K562 (cell line): ENCODE measurements around the gene SCG3. TPM values are rescaled to one million over a fixed set of nuclear protein-coding genes. Genes with fewer than 3 reads are reported as not detected.

ENCODE experiments used
- ARID3B ChIP-seq: fragments of 250-450 bp; sonication (Bioruptor Pico); IDR thresholded peaks from 2 replicates; pipeline ENCODE4 v1.4.0; 2020; ENCODE audit warnings: borderline replicate concordance
- CBFA2T2 ChIP-seq: fragments of 450-650 bp; conservative IDR thresholded peaks from 2 replicates; pipeline ENCODE4 v1.6.1; 2017; ENCODE audit warnings: mild to moderate bottlenecking
- CTCF ChIP-seq, 3 experiments: IDR thresholded peaks in 2 of 3; conservative IDR thresholded peaks in 1 of 3; 2 replicates each; pipeline ENCODE4 v1.5.1; 2011 to 2012; ENCODE audit warnings: low read length in 3 of 3, mild to moderate bottlenecking in 3 of 3, control low read depth in 2 of 3, improper control_type of control experiment in 1 of 3, inconsistent platforms in 1 of 3, low read depth in 1 of 3, mixed read lengths in 1 of 3, moderate library complexity in 1 of 3; ENCODE audit not compliant: insufficient read depth in 2 of 3
- DDX20 ChIP-seq: fragments of 450-650 bp; IDR thresholded peaks from 2 replicates; pipeline ENCODE4 v1.6.1; 2016; ENCODE audit warnings: missing genetic modification characterization, low read depth, mild to moderate bottlenecking, missing compliant biosample characterization, moderate library complexity
- DNMT1 ChIP-seq: fragments of 450-650 bp; IDR thresholded peaks from 2 replicates; pipeline ENCODE4 v1.6.1; 2016; ENCODE audit warnings: antibody characterized with exemption, mild to moderate bottlenecking
- FOS ChIP-seq: IDR thresholded peaks from 3 replicates; pipeline ENCODE4 v1.6.1; 2011; ENCODE audit not compliant: insufficient read length; ENCODE audit errors: extremely low read depth
- FOXK2 ChIP-seq, 2 experiments: fragments of 450-650 bp; IDR thresholded peaks in 1 of 2; conservative IDR thresholded peaks in 1 of 2; 2 replicates each; pipeline ENCODE4 v1.6.1; 2016; ENCODE audit warnings: low read depth in 2 of 2, mild to moderate bottlenecking in 1 of 2
- HNRNPL ChIP-seq: fragments of 200-400 bp; formaldehyde crosslinking; IDR thresholded peaks from 2 replicates; pipeline ENCODE4 v1.6.1; 2017; ENCODE audit warnings: low read depth, mild to moderate bottlenecking, low read length
- KDM4B ChIP-seq, 2 experiments: fragments of 450-650 bp in 1 of 2; sonication (generic) in 1 of 2; IDR thresholded peaks; 2 replicates each; pipeline ENCODE4 v1.6.1; 2016 to 2017; ENCODE audit warnings: borderline replicate concordance in 2 of 2, antibody characterized with exemption in 1 of 2, low read depth in 1 of 2, mild to moderate bottlenecking in 1 of 2
- KDM5B ChIP-seq: fragments of 200-600 bp; sonication (generic); IDR thresholded peaks from 2 replicates; pipeline ENCODE4 v1.6.1; 2012; ENCODE audit warnings: low read depth, mild to moderate bottlenecking, moderate library complexity, low read length, control low read depth, inconsistent platforms; ENCODE audit not compliant: insufficient replicate concordance
- MAX ChIP-seq: sonication (generic); formaldehyde crosslinking; IDR thresholded peaks from 2 replicates; pipeline ENCODE4 v1.9.0; 2022; ENCODE audit warnings: mild to moderate bottlenecking, missing genetic modification reagents
- MCM2 ChIP-seq: fragments of 450-650 bp; IDR thresholded peaks from 2 replicates; pipeline ENCODE4 v1.6.1; 2017; ENCODE audit warnings: low read depth, mild to moderate bottlenecking
- NCOR1 ChIP-seq: fragments of 450-650 bp; IDR thresholded peaks from 2 replicates; pipeline ENCODE4 v1.6.1; 2016; ENCODE audit warnings: mild to moderate bottlenecking, moderate library complexity
- NELFE ChIP-seq: IDR thresholded peaks from 2 replicates; pipeline ENCODE4 v1.6.1; 2011; ENCODE audit warnings: mild to moderate bottlenecking; ENCODE audit not compliant: insufficient read depth, insufficient read length
- POLR2AphosphoS5 ChIP-seq: IDR thresholded peaks from 2 replicates; pipeline ENCODE4 v1.6.1; 2011; ENCODE audit warnings: mild to moderate bottlenecking, low read depth, low read length, moderate library complexity; ENCODE audit not compliant: control insufficient read depth, insufficient read depth
- TCF15 ChIP-seq: fragments of 250-450 bp; sonication (Bioruptor Pico); IDR thresholded peaks from 2 replicates; pipeline ENCODE4 v1.8.0; 2022; ENCODE audit warnings: moderate library complexity, mild to moderate bottlenecking, inconsistent platforms
- TCF3 ChIP-seq: sonication (generic); formaldehyde crosslinking; IDR thresholded peaks from 2 replicates; pipeline ENCODE4 v1.4.0; 2020; ENCODE audit warnings: mild to moderate bottlenecking, missing genetic modification reagents
- UBTF ChIP-seq, 2 experiments: IDR thresholded peaks; 2 replicates each; pipeline ENCODE4 v1.6.1; 2012; ENCODE audit warnings: improper control_type of control experiment in 2 of 2, low read depth in 2 of 2, low read length in 2 of 2, borderline replicate concordance in 1 of 2
- ZFX ChIP-seq: sonication (generic); formaldehyde crosslinking; IDR thresholded peaks from 2 replicates; pipeline ENCODE4 v1.8.0; 2022; ENCODE audit warnings: mild to moderate bottlenecking, missing genetic modification reagents, moderate library complexity
- ZNF311 ChIP-seq: fragments of 250-450 bp; sonication (Bioruptor Pico); IDR thresholded peaks from 2 replicates; pipeline ENCODE4 v1.4.0; 2020; ENCODE audit warnings: mild to moderate bottlenecking, moderate library complexity
- ZNF507 ChIP-seq: conservative IDR thresholded peaks from 2 replicates; pipeline ENCODE4 v1.6.1; 2017; ENCODE audit warnings: missing genetic modification characterization, missing compliant biosample characterization
- polyA plus RNA-seq, 8 experiments: library from polyadenylated mRNA; depleted of rRNA in 4 of 8; stranded (reverse) in 5 of 8; unstranded in 3 of 8; fragments of >200 nt; fragmentation: Nextera tagmentation in 2 of 8; fragmentation: Illumina TruSeq in 1 of 8; extraction: Ambion mirVana in 2 of 8; extraction: Trizol in 1 of 8; gene quantifications; 2 replicates each; pipeline versions ENCODE4 v1.2.1 to v1.2.3, GENCODE V29; 2011 to 2014; ENCODE audit warnings: inconsistent platforms in 1 of 8, missing spikeins in 1 of 8
- total RNA-seq, 7 experiments: library from RNA; depleted of rRNA in 6 of 7; stranded (reverse); fragments of >200 nt in 6 of 7; fragmentation: Illumina TruSeq in 2 of 7; extraction: Trizol in 2 of 7; gene quantifications; 2 replicates each; pipeline versions ENCODE4 v1.2.1 to v1.2.3, GENCODE V29; 2011 to 2021; ENCODE audit warnings: low replicate concordance in 1 of 7

SCG3 gene
- total and polyA plus RNA-seq, 9 of the 15 experiments (the other 6 are each of a cell fraction or from before 2014, with no cell fraction given): 13.0 to 43.8 (median 21.0) TPM

GRCh38 chr15:51736751-51737521 lies 55.6 kb downstream of the SCG3 start (continued):
- TF ChIP-seq TCF3 (CRISPR knock-in tag): no peak
- no peak for TF ChIP-seq ZNF311 (CRISPR knock-in tag)
- no peak for TF ChIP-seq POLR2AphosphoS5
- no peak for TF ChIP-seq CBFA2T2
- no peak for TF ChIP-seq FOXK2 (conservative IDR thresholded peaks at IDR 0.05 in 1 of 2, IDR thresholded peaks at IDR 0.05 in 1 of 2; ENCODE audit: low read depth in 2 of 2)
- TF ChIP-seq NELFE: no peak
- TF ChIP-seq ZNF507: no peak
- peak; percentile 20 for TF ChIP-seq KDM5B
- no peak for TF ChIP-seq ARID3B
- TF ChIP-seq NCOR1: no peak
- TF ChIP-seq DDX20 (tag): no peak
- peak; percentile 56; the same call in 1 of the 2 replicates for TF ChIP-seq ZFX (CRISPR knock-in tag)
- TF ChIP-seq TCF15 (CRISPR knock-in tag): no peak
- TF ChIP-seq MAX (CRISPR knock-in tag): peak; percentile 70
- TF ChIP-seq FOS: no peak
- TF ChIP-seq UBTF (IDR thresholded peaks at IDR 0.05; ENCODE audit: borderline replicate concordance in 1 of 2, low read depth in 2 of 2, low read length in 2 of 2): peak in 1 of 2 experiments; percentile 17; a peak in 1 of 4 replicates
- no peak for TF ChIP-seq KDM4B (IDR thresholded peaks at IDR 0.05; ENCODE audit: borderline replicate concordance in 2 of 2, low read depth in 1 of 2)
- TF ChIP-seq MCM2: no peak
- TF ChIP-seq CTCF (IDR thresholded peaks at IDR 0.05 in 2 of 3, conservative IDR thresholded peaks at IDR 0.05 in 1 of 3; ENCODE audit: insufficient read depth in 2 of 3, low read depth in 1 of 3, low read length in 3 of 3): no peak
- no peak for TF ChIP-seq DNMT1
- peak; percentile 54; the same call in 1 of the 2 replicates for TF ChIP-seq HNRNPL
